OCI-LY7 (cell line): Measurements from ENCODE around the gene ENTPD7. TPM values are rescaled to one million over a fixed set of nuclear protein-coding genes. Genes with fewer than 3 reads are reported as not detected.
"Not testable (repeated sequence)": the region's sequence is repeated elsewhere in the genome, so short reads cannot be mapped to it uniquely, and the experiment has no call there.

Source experiments
- BruUV-seq: library from RNA; stranded (reverse); fragments of 400-500 nt; replicated peaks from 2 replicates; lab custom pipeline; 2021; lab: Mats Ljungman, UMichigan
- CTCF ChIA-PET: fragments of 300-600 bp; sonication (Branson Sonifier 250); formaldehyde crosslinking; loops from one replicate; lab custom pipeline; 2022; ENCODE audit warnings: antibody characterized with exemption; ENCODE audit not compliant: unreplicated experiment; lab: Charles Lee
- POLR2A ChIA-PET: fragments of 300-600 bp; sonication (Branson Sonifier 250); formaldehyde crosslinking; loops from one replicate; lab custom pipeline; 2022; ENCODE audit warnings: antibody characterized with exemption; lab: Charles Lee
- DNase-seq: peaks from one replicate; pipeline ENCODE4 v3.0.0-alpha.2; 2015; ENCODE audit warnings: low spot score
- H2AFZ ChIP-seq: fragments of 200-600 bp; sonication (generic), shearing (Covaris generic); 2 replicates; pipeline ENCODE4 v1.6.1; 2014; ENCODE audit warnings: mild to moderate bottlenecking, antibody characterized with exemption, low read length, moderate library complexity
- H3K27ac ChIP-seq: fragments of 200-600 bp; sonication (generic); 2 replicates; pipeline ENCODE4 v1.5.1; 2014; ENCODE audit warnings: mixed run types, low read depth, mild to moderate bottlenecking, moderate library complexity, low read length, inconsistent platforms; ENCODE audit not compliant: poor library complexity, severe bottlenecking
- H3K36me3 ChIP-seq: fragments of 200-600 bp; sonication (generic); 2 replicates; pipeline ENCODE4 v1.6.1; 2014; ENCODE audit warnings: mild to moderate bottlenecking, antibody characterized with exemption, low read length, moderate library complexity, mixed read lengths; ENCODE audit not compliant: insufficient read depth
- H3K4me1 ChIP-seq: fragments of 200-600 bp; sonication (generic); 2 replicates; pipeline ENCODE4 v1.5.1; 2014; ENCODE audit warnings: mild to moderate bottlenecking, low read length; ENCODE audit not compliant: insufficient read depth, poor library complexity, severe bottlenecking
- H3K4me2 ChIP-seq: fragments of 200-600 bp; sonication (generic); 2 replicates; pipeline ENCODE4 v1.6.1; 2014; ENCODE audit warnings: mild to moderate bottlenecking, low read length
- H3K4me3 ChIP-seq: fragments of 200-600 bp; sonication (generic); 2 replicates; pipeline ENCODE4 v1.5.1; 2014; ENCODE audit warnings: mild to moderate bottlenecking, low read depth, low read length; ENCODE audit not compliant: poor library complexity, severe bottlenecking
- H3K79me2 ChIP-seq: fragments of 200-600 bp; sonication (generic); 2 replicates; pipeline ENCODE4 v1.6.1; 2016; ENCODE audit warnings: low read depth, mild to moderate bottlenecking, low read length, moderate library complexity, mixed read lengths; ENCODE audit not compliant: insufficient read depth
- H3K9me2 ChIP-seq: fragments of 200-600 bp; sonication (generic); 2 replicates; pipeline ENCODE4 v1.6.1; 2016; ENCODE audit warnings: mild to moderate bottlenecking, low read length, mixed read lengths; ENCODE audit not compliant: insufficient read depth
- H3K9me3 ChIP-seq: fragments of 200-600 bp; sonication (generic); 2 replicates; pipeline ENCODE4 v1.6.1; 2014; ENCODE audit warnings: mild to moderate bottlenecking, mixed run types, low read length, mixed read lengths
- H4K20me1 ChIP-seq: fragments of 200-600 bp; sonication (generic); 2 replicates; pipeline ENCODE4 v1.6.1; 2014; ENCODE audit warnings: mild to moderate bottlenecking, antibody characterized with exemption, low read length, moderate library complexity, mixed read lengths; ENCODE audit not compliant: insufficient read depth
- EZH2phosphoT487 ChIP-seq: fragments of 200-600 bp; sonication (generic); IDR thresholded peaks from 2 replicates; pipeline ENCODE4 v1.6.1; 2018; ENCODE audit warnings: low read depth, borderline replicate concordance, mild to moderate bottlenecking, mixed run types, antibody characterized with exemption, low read length, moderate library complexity, mixed read lengths
- intact Hi-C: fragments of 100-400 bp; cut with micrococcal nuclease; formaldehyde crosslinking; loops from one replicate; pipeline ENCODE4 v1.10.0; 2022; ENCODE audit not compliant: unreplicated experiment
- total RNA-seq, 2 experiments: library from RNA; depleted of rRNA in 1 of 2; stranded (reverse); fragments of >200 nt in 1 of 2; shearing (Covaris generic) in 1 of 2; gene quantifications; 2 replicates each; pipeline ENCODE4 v1.2.3, GENCODE V29; 2014 to 2022
- TF ChIP-seq, protein P1 (sequence below): fragments of 200-600 bp; sonication (generic); conservative IDR thresholded peaks from 2 replicates; pipeline ENCODE4 v1.5.1; 2014; ENCODE audit warnings: mild to moderate bottlenecking, antibody characterized with exemption, low read length, moderate library complexity, mixed read lengths

ENTPD7 gene
- total RNA-seq, 2 experiments from 2014 or later = 3.3 to 7.6 TPM

DNA sequence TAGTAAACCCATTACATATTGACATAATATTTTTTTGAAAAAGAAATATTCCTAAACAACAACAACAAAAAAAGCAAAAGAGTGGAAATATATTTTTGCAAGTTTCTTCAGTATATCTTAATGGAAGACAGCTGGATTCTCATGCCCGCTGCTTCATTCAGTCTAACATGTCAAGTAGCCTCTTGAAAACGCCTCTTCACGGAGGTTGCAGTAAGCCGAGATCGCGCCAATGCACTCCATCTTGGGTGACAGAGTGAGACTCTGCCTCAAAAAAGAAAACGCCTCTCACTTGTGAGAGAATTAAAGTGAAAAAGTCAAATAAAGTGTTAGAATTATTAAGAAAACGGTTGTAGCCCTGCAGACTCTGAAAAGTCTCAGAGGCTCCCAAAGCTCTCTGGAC, 74.1 kb downstream of the ENTPD7 start:
- no peak for TF ChIP-seq EZH2phosphoT487
- TF ChIP-seq, protein P1, sequence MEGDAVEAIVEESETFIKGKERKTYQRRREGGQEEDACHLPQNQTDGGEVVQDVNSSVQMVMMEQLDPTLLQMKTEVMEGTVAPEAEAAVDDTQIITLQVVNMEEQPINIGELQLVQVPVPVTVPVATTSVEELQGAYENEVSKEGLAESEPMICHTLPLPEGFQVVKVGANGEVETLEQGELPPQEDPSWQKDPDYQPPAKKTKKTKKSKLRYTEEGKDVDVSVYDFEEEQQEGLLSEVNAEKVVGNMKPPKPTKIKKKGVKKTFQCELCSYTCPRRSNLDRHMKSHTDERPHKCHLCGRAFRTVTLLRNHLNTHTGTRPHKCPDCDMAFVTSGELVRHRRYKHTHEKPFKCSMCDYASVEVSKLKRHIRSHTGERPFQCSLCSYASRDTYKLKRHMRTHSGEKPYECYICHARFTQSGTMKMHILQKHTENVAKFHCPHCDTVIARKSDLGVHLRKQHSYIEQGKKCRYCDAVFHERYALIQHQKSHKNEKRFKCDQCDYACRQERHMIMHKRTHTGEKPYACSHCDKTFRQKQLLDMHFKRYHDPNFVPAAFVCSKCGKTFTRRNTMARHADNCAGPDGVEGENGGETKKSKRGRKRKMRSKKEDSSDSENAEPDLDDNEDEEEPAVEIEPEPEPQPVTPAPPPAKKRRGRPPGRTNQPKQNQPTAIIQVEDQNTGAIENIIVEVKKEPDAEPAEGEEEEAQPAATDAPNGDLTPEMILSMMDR = no peak
- H3K4me2 ChIP-seq = peak overlapping the region; percentile 75

DNA sequence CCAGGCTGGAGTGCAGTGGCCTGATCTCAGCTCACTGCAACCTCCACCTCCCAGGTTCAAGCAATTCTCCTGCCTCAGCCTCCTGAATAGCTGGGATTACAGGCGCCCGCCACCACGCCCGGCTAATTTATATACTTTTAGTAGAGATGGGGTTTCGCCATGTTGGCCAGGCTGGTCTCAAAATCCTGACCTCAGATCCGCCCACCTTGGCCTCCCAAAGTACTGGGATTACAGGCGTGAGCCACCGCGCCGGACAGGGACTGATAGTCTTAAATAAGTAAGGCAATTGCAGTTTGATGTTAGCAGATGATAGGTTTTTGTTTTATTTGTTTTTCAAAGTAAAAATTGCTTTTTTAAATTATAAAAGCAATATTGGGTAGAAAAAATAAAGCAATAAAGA, 74.8 kb downstream of the ENTPD7 start:
- DNase-seq, H3K27ac ChIP-seq, BruUV-seq, H3K4me2 ChIP-seq, H3K4me3 ChIP-seq, H3K9me3 ChIP-seq, H4K20me1 ChIP-seq, H3K9me2 ChIP-seq, CTCF ChIA-PET, H2AFZ ChIP-seq: not testable (repeated sequence)
- Histone ChIP-seq H3K79me2 (peaks cover 38% of the 10 kb centered on the region; the same call in 1 of the 2 replicates), H3K4me1 (peaks cover 18% of the 10 kb centered on the region), H3K36me3 (peaks cover 36% of the 10 kb centered on the region)
- POLR2A ChIA-PET = interaction anchor here (3.6 kb wide), 1 partner anchor 12 kb away, joined by 17 read pairs; no protein-coding TSS in a partner anchor
- intact Hi-C loops = loop anchor here (5.0 to 10.0 kb wide), 3 partner anchors 112 to 299 kb away; partner anchors contain the start of genes GOT1 and SLC25A28

More for the DNA sequence above, 74.1 kb downstream of the ENTPD7 start:
- ChIA-PET CTCF (no interaction called here), POLR2A (interaction anchor here (0.6 to 3.6 kb wide), 3 partner anchors 8 to 47 kb away, joined by 3 to 17 read pairs (median 8); no protein-coding TSS in a partner anchor)
- Histone ChIP-seq H3K4me1 (peaks cover 18% of the 10 kb centered on the region), H3K4me3 (peak overlapping the region; percentile 78), H4K20me1 (no peaks in the 10 kb centered on the region), H3K9me2 (no peaks in the 10 kb centered on the region), H3K27ac (no peak overlapping the region), H2AFZ (no peak overlapping the region), H3K36me3 (peaks cover 33% of the 10 kb centered on the region), H3K79me2 (peaks cover 38% of the 10 kb centered on the region; the same call in 1 of the 2 replicates), H3K9me3 (no peaks in the 10 kb centered on the region; the same call in 1 of the 2 replicates)
- intact Hi-C loops = loop anchor here (2.0 to 10.0 kb wide), 5 partner anchors 45 to 299 kb away; partner anchors contain the start of genes ENTPD7, GOT1 and SLC25A28
- BruUV-seq = TSS peak; percentile 60
- DNase-seq = no peak

DNA sequence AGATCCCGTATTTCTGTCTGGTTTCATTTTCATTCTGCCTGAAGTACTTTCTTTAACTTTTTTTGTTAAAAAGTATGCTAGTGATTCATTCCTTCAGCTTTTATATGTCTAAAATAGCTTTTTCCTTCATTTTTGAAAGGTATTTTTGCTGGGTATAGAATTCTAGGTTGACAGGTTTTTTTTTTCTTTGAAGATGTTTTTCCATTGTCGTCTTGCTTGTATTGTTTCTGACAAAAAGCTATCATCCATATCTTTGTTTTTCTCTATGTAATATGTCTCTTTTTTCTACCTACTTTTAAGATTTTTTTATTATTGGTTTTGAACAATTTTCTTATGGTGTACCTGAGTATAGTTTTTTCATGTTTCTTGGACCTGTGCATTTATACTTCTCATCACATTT, 81.0 kb downstream of the ENTPD7 start:
- DNase-seq = no peak
- H3K4me3 ChIP-seq = no peak overlapping the region
- no peak for TF ChIP-seq EZH2phosphoT487
- TF ChIP-seq, protein P1 = no peak
- no peaks in the 10 kb centered on the region for H3K79me2 ChIP-seq
- H3K27ac ChIP-seq = no peak overlapping the region
- H3K4me2 ChIP-seq = no peak overlapping the region
- ChIA-PET CTCF (no interaction called here), POLR2A (interaction anchor here (0.6 to 1.2 kb wide), 3 partner anchors 9 to 145 kb away, joined by 3 to 4 read pairs (median 3); no protein-coding TSS in a partner anchor)
- no TSS peak for BruUV-seq
- intact Hi-C loops = no loop called here
- peaks cover 98% of the 10 kb centered on the region for H3K36me3 ChIP-seq
- no peaks in the 10 kb centered on the region for H4K20me1 ChIP-seq
- H3K4me1 ChIP-seq = no peaks in the 10 kb centered on the region
- H2AFZ ChIP-seq = no peak overlapping the region
- H3K9me3 ChIP-seq = peaks cover 30% of the 10 kb centered on the region
- H3K9me2 ChIP-seq = no peaks in the 10 kb centered on the region
